ENCODE results near the gene RABGGTB.

DNA sequence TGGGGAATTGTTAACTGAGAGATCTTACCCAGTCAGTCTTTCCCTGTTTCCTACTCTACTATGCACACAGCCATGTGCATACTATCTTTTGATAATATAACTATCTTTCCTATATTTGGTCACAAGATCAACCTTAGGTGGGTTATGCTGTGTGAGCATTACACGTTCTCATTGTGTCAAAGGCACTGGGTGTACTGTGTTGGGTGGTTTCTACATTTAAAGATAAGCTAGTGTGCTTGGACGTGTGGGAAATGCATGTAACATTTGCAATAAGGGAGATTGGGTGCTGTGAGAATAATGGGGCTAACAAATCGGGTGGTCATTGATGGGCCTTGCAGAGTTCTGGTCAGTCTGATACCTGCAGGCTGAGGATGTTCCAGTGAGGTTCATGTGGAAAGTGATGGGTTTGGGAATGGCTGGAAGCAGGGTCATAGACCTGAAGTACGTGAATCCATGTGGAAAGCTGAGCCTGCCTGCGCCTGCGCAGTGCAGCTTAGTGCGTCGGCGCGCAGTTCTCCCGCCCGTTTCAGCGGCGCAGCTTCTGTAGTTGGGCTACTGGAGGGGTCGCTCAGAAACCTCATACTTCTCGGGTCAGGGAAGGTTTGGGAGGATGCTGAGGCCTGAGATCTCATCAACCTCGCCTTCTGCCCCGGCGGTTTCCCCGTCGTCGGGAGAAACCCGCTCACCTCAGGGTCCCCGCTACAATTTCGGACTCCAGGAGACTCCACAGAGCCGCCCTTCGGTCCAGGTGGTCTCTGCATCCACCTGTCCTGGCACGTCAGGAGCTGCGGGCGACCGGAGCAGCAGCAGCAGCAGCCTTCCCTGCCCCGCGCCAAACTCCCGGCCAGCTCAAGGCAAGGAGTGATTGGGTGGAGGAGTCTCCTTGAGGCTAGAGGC is 10.6 kb downstream of the RABGGTB start, which contains the start of gene MSH4:
- TF ChIP-seq, protein P1, sequence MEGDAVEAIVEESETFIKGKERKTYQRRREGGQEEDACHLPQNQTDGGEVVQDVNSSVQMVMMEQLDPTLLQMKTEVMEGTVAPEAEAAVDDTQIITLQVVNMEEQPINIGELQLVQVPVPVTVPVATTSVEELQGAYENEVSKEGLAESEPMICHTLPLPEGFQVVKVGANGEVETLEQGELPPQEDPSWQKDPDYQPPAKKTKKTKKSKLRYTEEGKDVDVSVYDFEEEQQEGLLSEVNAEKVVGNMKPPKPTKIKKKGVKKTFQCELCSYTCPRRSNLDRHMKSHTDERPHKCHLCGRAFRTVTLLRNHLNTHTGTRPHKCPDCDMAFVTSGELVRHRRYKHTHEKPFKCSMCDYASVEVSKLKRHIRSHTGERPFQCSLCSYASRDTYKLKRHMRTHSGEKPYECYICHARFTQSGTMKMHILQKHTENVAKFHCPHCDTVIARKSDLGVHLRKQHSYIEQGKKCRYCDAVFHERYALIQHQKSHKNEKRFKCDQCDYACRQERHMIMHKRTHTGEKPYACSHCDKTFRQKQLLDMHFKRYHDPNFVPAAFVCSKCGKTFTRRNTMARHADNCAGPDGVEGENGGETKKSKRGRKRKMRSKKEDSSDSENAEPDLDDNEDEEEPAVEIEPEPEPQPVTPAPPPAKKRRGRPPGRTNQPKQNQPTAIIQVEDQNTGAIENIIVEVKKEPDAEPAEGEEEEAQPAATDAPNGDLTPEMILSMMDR (IDR thresholded peaks at IDR 0.05; ENCODE audit: low read depth, low read length, missing input control), result no peak
- TF ChIP-seq, protein P2, sequence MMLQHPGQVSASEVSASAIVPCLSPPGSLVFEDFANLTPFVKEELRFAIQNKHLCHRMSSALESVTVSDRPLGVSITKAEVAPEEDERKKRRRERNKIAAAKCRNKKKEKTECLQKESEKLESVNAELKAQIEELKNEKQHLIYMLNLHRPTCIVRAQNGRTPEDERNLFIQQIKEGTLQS (IDR thresholded peaks at IDR 0.05), result no peak
- TF ChIP-seq SP1 (IDR thresholded peaks at IDR 0.05) (no peak), RAD21 (IDR thresholded peaks at IDR 0.05) (no peak), RXRA (IDR thresholded peaks at IDR 0.05) (no peak), YY1 (IDR thresholded peaks at IDR 0.05) (no peak), TAF1 (conservative IDR thresholded peaks at IDR 0.05) (no peak), GABPA (IDR thresholded peaks at IDR 0.05 in 1 of 2, conservative IDR thresholded peaks at IDR 0.05 in 1 of 2) (no peak), HNF4A (conservative IDR thresholded peaks at IDR 0.05) (no peak)
- TF ChIP-seq, protein P3, sequence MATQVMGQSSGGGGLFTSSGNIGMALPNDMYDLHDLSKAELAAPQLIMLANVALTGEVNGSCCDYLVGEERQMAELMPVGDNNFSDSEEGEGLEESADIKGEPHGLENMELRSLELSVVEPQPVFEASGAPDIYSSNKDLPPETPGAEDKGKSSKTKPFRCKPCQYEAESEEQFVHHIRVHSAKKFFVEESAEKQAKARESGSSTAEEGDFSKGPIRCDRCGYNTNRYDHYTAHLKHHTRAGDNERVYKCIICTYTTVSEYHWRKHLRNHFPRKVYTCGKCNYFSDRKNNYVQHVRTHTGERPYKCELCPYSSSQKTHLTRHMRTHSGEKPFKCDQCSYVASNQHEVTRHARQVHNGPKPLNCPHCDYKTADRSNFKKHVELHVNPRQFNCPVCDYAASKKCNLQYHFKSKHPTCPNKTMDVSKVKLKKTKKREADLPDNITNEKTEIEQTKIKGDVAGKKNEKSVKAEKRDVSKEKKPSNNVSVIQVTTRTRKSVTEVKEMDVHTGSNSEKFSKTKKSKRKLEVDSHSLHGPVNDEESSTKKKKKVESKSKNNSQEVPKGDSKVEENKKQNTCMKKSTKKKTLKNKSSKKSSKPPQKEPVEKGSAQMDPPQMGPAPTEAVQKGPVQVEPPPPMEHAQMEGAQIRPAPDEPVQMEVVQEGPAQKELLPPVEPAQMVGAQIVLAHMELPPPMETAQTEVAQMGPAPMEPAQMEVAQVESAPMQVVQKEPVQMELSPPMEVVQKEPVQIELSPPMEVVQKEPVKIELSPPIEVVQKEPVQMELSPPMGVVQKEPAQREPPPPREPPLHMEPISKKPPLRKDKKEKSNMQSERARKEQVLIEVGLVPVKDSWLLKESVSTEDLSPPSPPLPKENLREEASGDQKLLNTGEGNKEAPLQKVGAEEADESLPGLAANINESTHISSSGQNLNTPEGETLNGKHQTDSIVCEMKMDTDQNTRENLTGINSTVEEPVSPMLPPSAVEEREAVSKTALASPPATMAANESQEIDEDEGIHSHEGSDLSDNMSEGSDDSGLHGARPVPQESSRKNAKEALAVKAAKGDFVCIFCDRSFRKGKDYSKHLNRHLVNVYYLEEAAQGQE (IDR thresholded peaks at IDR 0.05), result no peak
- TF ChIP-seq, protein P4, sequence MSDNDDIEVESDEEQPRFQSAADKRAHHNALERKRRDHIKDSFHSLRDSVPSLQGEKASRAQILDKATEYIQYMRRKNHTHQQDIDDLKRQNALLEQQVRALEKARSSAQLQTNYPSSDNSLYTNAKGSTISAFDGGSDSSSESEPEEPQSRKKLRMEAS (IDR thresholded peaks at IDR 0.05), result no peak

All from liver (tissue), 3 donors.